22Rv1 (cell line): ENCODE results near the gene ANXA2R.
A peak's percentile ranks its signal among the peaks of the same experiment; 100 is the strongest.

Source experiments
- ZFX ChIP-seq: fragments of 450-650 bp; IDR thresholded peaks from 2 replicates; pipeline ENCODE4 v1.6.1; 2017; ENCODE audit warnings: antibody characterized with exemption, borderline replicate concordance
- TF ChIP-seq, protein P1 (sequence below): fragments of 450-650 bp; IDR thresholded peaks from 2 replicates; pipeline ENCODE4 v1.5.1; 2017; ENCODE audit warnings: mild to moderate bottlenecking

DNA sequence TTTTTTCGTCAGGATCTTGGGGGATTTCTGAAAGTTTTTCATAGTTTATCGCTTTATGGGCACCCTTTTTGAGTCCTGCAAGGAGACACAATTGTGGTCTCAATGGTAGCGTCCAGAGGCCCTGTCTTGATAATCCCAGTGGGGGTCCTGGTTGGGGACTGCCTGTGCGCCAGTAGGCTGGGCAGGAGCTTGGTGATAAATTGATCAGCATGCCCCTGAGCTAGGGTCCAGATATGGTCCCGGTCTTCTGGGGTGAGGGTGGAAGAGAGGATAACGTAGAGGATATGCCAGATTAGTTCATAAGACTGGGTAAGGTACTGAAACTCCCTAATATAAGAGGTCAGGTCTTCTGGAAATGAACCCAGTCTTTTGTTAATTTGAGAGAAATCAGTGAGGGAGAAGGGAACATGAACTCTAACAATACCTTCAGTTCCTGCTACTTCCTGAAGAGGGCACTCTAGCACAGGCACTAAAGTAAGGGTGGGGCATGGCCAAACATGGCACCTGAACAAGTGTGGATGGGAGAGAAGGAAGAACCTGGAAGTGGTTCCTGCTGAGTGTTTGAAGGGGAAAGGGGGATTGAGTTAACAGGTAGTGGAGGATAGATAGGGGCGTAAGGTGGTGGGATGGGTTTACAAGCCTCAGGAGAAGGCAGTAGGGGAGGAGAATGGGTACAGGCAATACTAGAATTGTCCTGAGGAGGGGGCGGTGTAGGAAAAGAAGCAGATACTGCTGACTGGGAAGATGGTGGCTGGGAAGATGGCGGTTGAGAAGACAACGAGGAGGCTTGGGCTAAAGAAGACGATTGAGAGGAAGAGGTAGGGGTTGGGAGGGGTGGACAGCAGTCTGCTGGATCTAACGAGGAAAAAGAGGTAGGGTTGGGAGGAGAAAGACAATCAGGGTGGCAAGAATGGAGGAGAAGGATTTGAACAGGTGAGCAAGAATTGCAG is 33.8 kb upstream of the ANXA2R start:
- TF ChIP-seq, protein P1, sequence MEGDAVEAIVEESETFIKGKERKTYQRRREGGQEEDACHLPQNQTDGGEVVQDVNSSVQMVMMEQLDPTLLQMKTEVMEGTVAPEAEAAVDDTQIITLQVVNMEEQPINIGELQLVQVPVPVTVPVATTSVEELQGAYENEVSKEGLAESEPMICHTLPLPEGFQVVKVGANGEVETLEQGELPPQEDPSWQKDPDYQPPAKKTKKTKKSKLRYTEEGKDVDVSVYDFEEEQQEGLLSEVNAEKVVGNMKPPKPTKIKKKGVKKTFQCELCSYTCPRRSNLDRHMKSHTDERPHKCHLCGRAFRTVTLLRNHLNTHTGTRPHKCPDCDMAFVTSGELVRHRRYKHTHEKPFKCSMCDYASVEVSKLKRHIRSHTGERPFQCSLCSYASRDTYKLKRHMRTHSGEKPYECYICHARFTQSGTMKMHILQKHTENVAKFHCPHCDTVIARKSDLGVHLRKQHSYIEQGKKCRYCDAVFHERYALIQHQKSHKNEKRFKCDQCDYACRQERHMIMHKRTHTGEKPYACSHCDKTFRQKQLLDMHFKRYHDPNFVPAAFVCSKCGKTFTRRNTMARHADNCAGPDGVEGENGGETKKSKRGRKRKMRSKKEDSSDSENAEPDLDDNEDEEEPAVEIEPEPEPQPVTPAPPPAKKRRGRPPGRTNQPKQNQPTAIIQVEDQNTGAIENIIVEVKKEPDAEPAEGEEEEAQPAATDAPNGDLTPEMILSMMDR: peak; percentile 81
- no peak for TF ChIP-seq ZFX
